Peyer's patch (tissue), 4 donors: Measurements from ENCODE around the gene SLC9A3.

ENCODE experiments used
- CTCF ChIP-seq, 6 experiments: fragments of 450-650 bp in 4 of 6; fragments of 200-600 bp in 2 of 6; sonication (generic) in 1 of 6; IDR thresholded peaks; one replicate each; pipeline ENCODE4 v1.5.1; 2017 to 2019; ENCODE audit warnings: antibody characterized with exemption in 6 of 6, mild to moderate bottlenecking in 3 of 6, moderate library complexity in 1 of 6
- POLR2A ChIP-seq, 2 donors: fragments of 450-650 bp; IDR thresholded peaks; one replicate each; pipeline ENCODE4 v1.5.1; 2017; ENCODE audit warnings: antibody characterized with exemption in 2 of 2, mild to moderate bottlenecking in 2 of 2, moderate library complexity in 2 of 2

- TF ChIP-seq CTCF (IDR thresholded peaks at IDR 0.05) (no peak), POLR2A (IDR thresholded peaks at IDR 0.05) (no peak)
Measured at GRCh38 chr5:426392-426976, 97.8 kb downstream of the SLC9A3 start.
